Measurements from ENCODE around the gene EDAR. TPM values are rescaled to one million over a fixed set of nuclear protein-coding genes. Genes with fewer than 3 reads are reported as not detected.

EDAR gene
- total RNA-seq, 4 donors from 2014 or later = not detected

- Histone ChIP-seq H3K9me3 (no peaks in the 10 kb centered on the region), H3K36me3 (peaks cover 0 to 8% (median 0%) of the 10 kb centered on the region in 4 donors), H3K4me1 (no peaks in the 10 kb centered on the region), H3K4me3 (no peak overlapping the region), H3K27me3 (no peaks in the 10 kb centered on the region), H3K27ac (replicated peaks in 1 of 4) (no peak overlapping the region)
- TF ChIP-seq EP300 (IDR thresholded peaks at IDR 0.05) (no peak), POLR2AphosphoS5 (IDR thresholded peaks at IDR 0.05) (no peak), POLR2A (IDR thresholded peaks at IDR 0.05; ENCODE audit: low read depth) (no peak), CTCF (IDR thresholded peaks at IDR 0.05) (no peak)
- 95% methylated on average over 1 of the region's 1 CpG for WGBS
- intact Hi-C loops (cut with DNase I) = no loop called here
- no peak for DNase-seq (ENCODE audit: extremely low spot score)
These were observed 142.0 kb downstream of the EDAR start for GRCh38 chr2:108847000-108847399.

GRCh38 chr2:108845923-108846322 lies 143.1 kb downstream of the EDAR start:
- no peaks in the 10 kb centered on the region for H3K4me1 ChIP-seq
- peaks cover 0 to 9% (median 0%) of the 10 kb centered on the region in 4 donors for H3K9me3 ChIP-seq
- no peak for DNase-seq (ENCODE audit: extremely low spot score)
- no peak overlapping the region for H3K27ac ChIP-seq (replicated peaks in 1 of 4)
- no peak for TF ChIP-seq POLR2AphosphoS5 (IDR thresholded peaks at IDR 0.05)
- no peak for TF ChIP-seq EP300 (IDR thresholded peaks at IDR 0.05)
- no peak for TF ChIP-seq POLR2A (IDR thresholded peaks at IDR 0.05; ENCODE audit: low read depth)
- TF ChIP-seq CTCF (IDR thresholded peaks at IDR 0.05) = no peak
- peaks cover 0 to 6% (median 0%) of the 10 kb centered on the region in 4 donors for H3K36me3 ChIP-seq
- intact Hi-C loops (cut with DNase I) = no loop called here
- H3K27me3 ChIP-seq = no peaks in the 10 kb centered on the region
- no peak overlapping the region for H3K4me3 ChIP-seq

Small RNAs within 50 kb of the gene (small RNA-seq; reads per million reads assigned to genes)
- gene AC073415.1 = 0 reads per million in 3 donors

Other genes starting within 250 kb of the EDAR start
- 1 to 10 TPM in 3 of 4 donors, under 1 TPM in 1; 0.58 to 1.8 (median 1.2) TPM for gene CCDC138, start 202.4 kb downstream of the EDAR start, total RNA-seq
- 10 to 100 TPM in 2 of 4 donors, 1 to 10 TPM in 2; 6.3 to 17.5 (median 11.3) TPM for gene SH3RF3, start 140.0 kb upstream of the EDAR start, total RNA-seq

Data from esophagus muscularis mucosa (tissue), 4 donors.